Neural progenitor cell (in vitro differentiated cells): ENCODE results near the gene BSN. TPM values are rescaled to one million over a fixed set of nuclear protein-coding genes. Genes with fewer than 3 reads are reported as not detected.

Source experiments
- DNase-seq: peaks from one replicate; pipeline ENCODE4 v3.0.0-alpha.2; 2016; ENCODE audit warnings: low spot score
- H2AFZ ChIP-seq: fragments of 200-600 bp; sonication (generic); replicated peaks from 2 replicates; pipeline ENCODE4 v1.6.1; 2016; ENCODE audit warnings: antibody characterized with exemption
- H3F3A ChIP-seq: fragments of 200-600 bp; sonication (generic); 2 replicates; pipeline ENCODE4 v1.6.1; 2016; ENCODE audit warnings: antibody characterized with exemption, low read depth
- H3K27ac ChIP-seq: fragments of 200-600 bp; sonication (generic); 2 replicates; pipeline ENCODE4 v1.5.1; 2016; ENCODE audit warnings: mild to moderate bottlenecking
- H3K27me3 ChIP-seq: fragments of 200-600 bp; sonication (generic); 2 replicates; pipeline ENCODE4 v1.6.1; 2016; ENCODE audit warnings: mild to moderate bottlenecking, moderate library complexity
- H3K36me3 ChIP-seq: fragments of 200-600 bp; sonication (generic); 2 replicates; pipeline ENCODE4 v1.5.1; 2016
- H3K4me1 ChIP-seq: fragments of 200-600 bp; sonication (generic); 2 replicates; pipeline ENCODE4 v1.6.1; 2016; ENCODE audit warnings: mixed run types
- H3K4me2 ChIP-seq: fragments of 200-600 bp; sonication (generic); 2 replicates; pipeline ENCODE4 v1.6.1; 2016
- H3K4me3 ChIP-seq: fragments of 200-600 bp; sonication (generic); 2 replicates; pipeline ENCODE4 v1.5.1; 2016
- H3K79me2 ChIP-seq: fragments of 200-600 bp; sonication (generic); 2 replicates; pipeline ENCODE4 v1.6.1; 2016; ENCODE audit warnings: low read depth
- H3K9ac ChIP-seq: fragments of 200-600 bp; sonication (generic); 2 replicates; pipeline ENCODE4 v1.6.1; 2016
- H3K9me3 ChIP-seq: fragments of 200-600 bp; sonication (generic); 2 replicates; pipeline ENCODE4 v1.5.1; 2016; ENCODE audit warnings: low read depth
- H4K20me1 ChIP-seq: fragments of 200-600 bp; sonication (generic); 2 replicates; pipeline ENCODE4 v1.6.1; 2016; ENCODE audit warnings: low read depth
- H3K27ac Mint-ChIP-seq: 3 replicates; pipeline ENCODE4 v1.8.0; 2021; ENCODE audit warnings: mixed read lengths
- H3K27me3 Mint-ChIP-seq: 2 replicates; pipeline ENCODE4 v1.8.0; 2022; ENCODE audit warnings: low read depth, mild to moderate bottlenecking, inconsistent platforms, moderate library complexity, mixed read lengths; ENCODE audit not compliant: insufficient read depth
- H3K36me3 Mint-ChIP-seq: 3 replicates; pipeline ENCODE4 v1.8.0; 2021; ENCODE audit warnings: mixed read lengths
- H3K4me1 Mint-ChIP-seq: 3 replicates; pipeline ENCODE4 v1.8.0; 2021; ENCODE audit warnings: mixed read lengths
- H3K4me3 Mint-ChIP-seq: 3 replicates; pipeline ENCODE4 v1.8.0; 2021; ENCODE audit warnings: mild to moderate bottlenecking, moderate library complexity, mixed read lengths
- H3K9me3 Mint-ChIP-seq: 3 replicates; pipeline ENCODE4 v1.8.0; 2020; ENCODE audit warnings: mixed read lengths
- CTCF ChIP-seq: fragments of 200-600 bp; sonication (generic); IDR thresholded peaks from 2 replicates; pipeline ENCODE4 v1.5.1; 2017; ENCODE audit warnings: antibody characterized with exemption, mild to moderate bottlenecking
- EZH2 ChIP-seq: fragments of 200-600 bp; sonication (generic); IDR thresholded peaks from 2 replicates; pipeline ENCODE4 v1.6.1; 2017; ENCODE audit warnings: antibody characterized with exemption, mild to moderate bottlenecking, moderate library complexity
- EZH2phosphoT487 ChIP-seq: fragments of 200-600 bp; sonication (generic); IDR thresholded peaks from 2 replicates; pipeline ENCODE4 v1.6.1; 2017; ENCODE audit warnings: antibody characterized with exemption
- total RNA-seq: library from RNA; depleted of rRNA; stranded (reverse); fragments of >200 nt; gene quantifications from 2 replicates; pipeline ENCODE4 v1.2.3, GENCODE V29; 2015; ENCODE audit warnings: low replicate concordance

BSN gene
- total RNA-seq, 1 donor from 2014 or later = 0.17 TPM

DNA sequence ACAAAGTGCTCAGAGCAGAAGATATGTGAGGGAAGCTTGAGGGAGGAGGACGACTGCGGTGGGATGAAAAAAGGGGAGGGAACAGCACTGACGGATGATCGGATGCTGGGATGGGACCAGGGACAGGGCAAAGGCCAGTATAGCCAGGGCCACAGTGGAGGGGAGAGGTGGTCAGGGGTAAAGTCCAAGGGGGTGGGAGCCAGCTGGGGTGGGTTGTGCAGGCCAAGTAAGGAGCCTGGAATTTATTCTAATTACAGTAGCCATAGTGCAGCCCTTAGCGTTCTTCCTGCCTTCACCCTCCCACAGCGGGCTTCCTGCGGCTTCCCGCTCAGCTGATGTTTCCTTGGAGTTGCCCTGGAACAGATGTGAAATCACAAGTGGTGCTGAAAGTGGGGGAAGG is 112.3 kb downstream of the BSN start:
- H4K20me1 ChIP-seq = peaks cover 5% of the 10 kb centered on the region
- H3K9me3 Mint-ChIP-seq = no peaks in the 10 kb centered on the region
- H3K9ac ChIP-seq = no peak overlapping the region
- no peaks in the 10 kb centered on the region for H3K9me3 ChIP-seq
- H2AFZ ChIP-seq = no peak overlapping the region
- no peak for DNase-seq
- no peaks in the 10 kb centered on the region for H3K36me3 ChIP-seq
- H3K4me3 Mint-ChIP-seq = no peak overlapping the region
- H3K79me2 ChIP-seq = no peaks in the 10 kb centered on the region
- peaks cover 6% of the 10 kb centered on the region for H3K27me3 Mint-ChIP-seq
- H3F3A ChIP-seq = peaks cover 4% of the 10 kb centered on the region
- H3K27me3 ChIP-seq = no peaks in the 10 kb centered on the region
- H3K27ac ChIP-seq = no peak overlapping the region
- no peak for TF ChIP-seq EZH2phosphoT487
- TF ChIP-seq EZH2 = no peak
- H3K4me2 ChIP-seq = no peak overlapping the region
- peaks cover 24% of the 10 kb centered on the region for H3K4me1 Mint-ChIP-seq
- H3K27ac Mint-ChIP-seq = peak overlapping the region; percentile 35
- H3K4me3 ChIP-seq = no peak overlapping the region
- H3K36me3 Mint-ChIP-seq = no peaks in the 10 kb centered on the region
- H3K4me1 ChIP-seq = peaks cover 4% of the 10 kb centered on the region

DNA sequence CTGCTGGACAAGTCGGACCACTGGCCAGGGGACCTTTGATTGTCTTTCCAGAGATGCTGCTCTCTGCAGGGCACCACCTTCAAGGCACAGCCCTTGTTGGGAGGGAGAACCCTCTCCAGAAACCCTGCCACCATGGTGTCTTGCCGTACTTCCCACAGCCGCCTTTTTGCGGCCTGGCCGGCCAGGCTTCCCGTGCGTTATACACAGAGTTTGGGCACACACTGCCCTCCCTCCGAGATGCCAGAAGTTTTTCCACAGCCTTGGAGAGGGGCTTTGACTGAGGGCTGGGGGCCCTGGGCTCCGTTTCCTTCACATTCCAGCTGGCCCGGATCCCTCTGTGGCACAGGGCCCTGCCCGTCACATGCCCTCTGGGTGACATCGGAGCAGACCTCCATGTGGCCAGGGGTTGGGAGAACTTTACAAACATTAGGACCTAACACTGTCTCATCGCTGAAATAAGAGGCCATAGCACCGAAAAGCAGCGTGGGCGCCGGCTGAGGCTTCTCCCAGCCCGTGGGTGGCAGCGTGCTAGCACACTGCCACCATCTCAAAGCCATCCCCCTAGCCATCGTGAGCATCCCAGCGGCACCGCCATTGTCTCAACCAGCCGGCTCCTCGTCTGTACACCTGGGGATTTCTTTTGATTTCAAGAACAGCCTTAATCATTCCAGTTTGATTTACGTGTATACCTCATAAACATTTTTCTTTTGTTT is 113.6 kb downstream of the BSN start:
- Mint-ChIP-seq H3K27ac (peak overlapping the region; percentile 1), H3K27me3 (peaks cover 6% of the 10 kb centered on the region), H3K36me3 (no peaks in the 10 kb centered on the region), H3K4me1 (peaks cover 28% of the 10 kb centered on the region), H3K4me3 (no peak overlapping the region), H3K9me3 (no peaks in the 10 kb centered on the region)
- Histone ChIP-seq H3K4me2 (no peak overlapping the region), H4K20me1 (peaks cover 11% of the 10 kb centered on the region), H3K27ac (no peak overlapping the region), H3K27me3 (no peaks in the 10 kb centered on the region), H2AFZ (no peak overlapping the region), H3K4me1 (peaks cover 4% of the 10 kb centered on the region), H3F3A (peaks cover 11% of the 10 kb centered on the region), H3K79me2 (peaks cover 8% of the 10 kb centered on the region), H3K4me3 (no peak overlapping the region), H3K9me3 (no peaks in the 10 kb centered on the region), H3K36me3 (no peaks in the 10 kb centered on the region), H3K9ac (no peak overlapping the region)
- no peak for DNase-seq
- TF ChIP-seq CTCF = no peak
- no peak for TF ChIP-seq EZH2
- no peak for TF ChIP-seq EZH2phosphoT487

DNA sequence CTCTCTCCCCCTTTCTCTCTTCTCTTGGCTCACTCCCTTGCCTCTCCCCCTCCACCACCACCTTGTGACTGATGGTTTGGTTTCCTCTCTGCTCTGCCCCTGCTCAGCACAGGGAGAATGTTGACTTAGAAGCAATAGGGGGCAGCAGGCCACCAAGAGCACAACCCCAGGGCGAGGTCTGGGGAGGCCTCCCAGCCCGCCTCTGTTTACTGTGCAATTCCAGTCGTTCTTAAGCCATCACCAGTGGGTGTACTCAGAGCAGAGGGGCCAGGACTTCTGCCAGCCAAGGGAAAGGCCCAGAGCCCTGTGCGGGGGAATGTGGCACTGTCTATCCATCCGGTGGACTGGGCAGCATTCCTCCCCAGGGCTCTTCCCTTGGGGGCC is 114.1 kb downstream of the BSN start:
- H3K79me2 ChIP-seq = peaks cover 14% of the 10 kb centered on the region
- DNase-seq = no peak
- peaks cover 11% of the 10 kb centered on the region for H4K20me1 ChIP-seq
- H3K27ac Mint-ChIP-seq = peak overlapping the region; percentile 1
- peaks cover 14% of the 10 kb centered on the region for H3F3A ChIP-seq
- no peak overlapping the region for H3K4me2 ChIP-seq
- no peak overlapping the region for H3K27ac ChIP-seq
- H2AFZ ChIP-seq = no peak overlapping the region
- H3K27me3 Mint-ChIP-seq = peaks cover 6% of the 10 kb centered on the region
- no peak overlapping the region for H3K9ac ChIP-seq
- peaks cover 8% of the 10 kb centered on the region for H3K4me1 ChIP-seq
- no peaks in the 10 kb centered on the region for H3K9me3 Mint-ChIP-seq
- H3K9me3 ChIP-seq = no peaks in the 10 kb centered on the region
- no peaks in the 10 kb centered on the region for H3K27me3 ChIP-seq
- H3K36me3 Mint-ChIP-seq = no peaks in the 10 kb centered on the region
- H3K36me3 ChIP-seq = no peaks in the 10 kb centered on the region
- H3K4me3 Mint-ChIP-seq = no peak overlapping the region
- H3K4me3 ChIP-seq = no peak overlapping the region
- TF ChIP-seq EZH2 (no peak), CTCF (no peak), EZH2phosphoT487 (no peak)
- peaks cover 31% of the 10 kb centered on the region for H3K4me1 Mint-ChIP-seq

- H2AFZ ChIP-seq = no peak overlapping the region
- DNase-seq = no peak
- no peaks in the 10 kb centered on the region for H3K9me3 ChIP-seq
- H3K27me3 ChIP-seq = no peaks in the 10 kb centered on the region
- no peaks in the 10 kb centered on the region for H3K36me3 ChIP-seq
- TF ChIP-seq CTCF (no peak), EZH2 (no peak), EZH2phosphoT487 (no peak)
- H3K79me2 ChIP-seq = peaks cover 15% of the 10 kb centered on the region
- Mint-ChIP-seq H3K9me3 (no peaks in the 10 kb centered on the region), H3K4me1 (peaks cover 35% of the 10 kb centered on the region), H3K27ac (peak overlapping the region; percentile 87), H3K36me3 (no peaks in the 10 kb centered on the region), H3K27me3 (peaks cover 6% of the 10 kb centered on the region), H3K4me3 (no peak overlapping the region)
- peaks cover 8% of the 10 kb centered on the region for H3K4me1 ChIP-seq
- H3K4me2 ChIP-seq = no peak overlapping the region
- H3K4me3 ChIP-seq = no peak overlapping the region
- H3K27ac ChIP-seq = no peak overlapping the region
- H3F3A ChIP-seq = peaks cover 17% of the 10 kb centered on the region
- no peak overlapping the region for H3K9ac ChIP-seq
- peaks cover 11% of the 10 kb centered on the region for H4K20me1 ChIP-seq
These were observed 114.6 kb downstream of the BSN start for GRCh38 chr3:49668861-49669260.
